ENCODE results near the gene ALG9. TPM values are rescaled to one million over a fixed set of nuclear protein-coding genes. Genes with fewer than 3 reads are reported as not detected.
A peak's percentile ranks its signal among the peaks of the same experiment; 100 is the strongest.

The ALG9 gene
- total and polyA plus RNA-seq, 2 of the 4 experiments (the other 2 are of a cell fraction), result 20.7 to 35.7 TPM

- Histone ChIP-seq H2AFZ (replicated peaks; ENCODE audit: low read length, poor library complexity) (no peak overlapping the region), H3K9ac (ENCODE audit: low read depth, low read length) (no peak overlapping the region), H3K9me1 (ENCODE audit: insufficient read depth, low read length) (peaks cover 3% of the 10 kb centered on the region; the same call in 1 of the 2 replicates), H3K4me3 (ENCODE audit: insufficient read depth, low read depth, low read length) (no peak overlapping the region), H3K23ac (ENCODE audit: low read depth, low read length) (no peak overlapping the region; the same call in 1 of the 2 replicates), H4K91ac (ENCODE audit: insufficient read depth, low read depth, low read length) (no peak overlapping the region), H2BK15ac (ENCODE audit: low read depth, low read length) (peak overlapping the region; percentile 9; the same call in 1 of the 3 replicates), H3K79me1 (ENCODE audit: low read depth in 1 of 2, low read length in 2 of 2) (no peaks in the 10 kb centered on the region), H3K14ac (replicated peaks; ENCODE audit: low read depth, low read length) (no peak overlapping the region), H4K20me1 (ENCODE audit: insufficient read depth, low read length) (no peaks in the 10 kb centered on the region), H2AK5ac (ENCODE audit: low read depth, low read length) (no peak overlapping the region), H3K27ac (ENCODE audit: insufficient read depth, low read length) (no peak overlapping the region), H2AK9ac (replicated peaks; ENCODE audit: low read depth, low read length, poor library complexity) (no peak overlapping the region), H3K36me3 (ENCODE audit: control insufficient read depth, insufficient read depth, low read length) (no peaks in the 10 kb centered on the region), H2BK20ac (ENCODE audit: low read depth, low read length) (no peak overlapping the region), H3K4ac (ENCODE audit: low read depth, low read length) (no peak overlapping the region), H4K5ac (ENCODE audit: low read depth, low read length) (no peak overlapping the region), H3K4me1 (ENCODE audit: control insufficient read depth, insufficient read depth, low read length) (peaks cover 4% of the 10 kb centered on the region), H3K18ac (ENCODE audit: low read depth, low read length) (peak overlapping the region; percentile 25; the same call in 1 of the 2 replicates), H3K27me3 (ENCODE audit: control insufficient read depth, insufficient read depth, low read length) (no peaks in the 10 kb centered on the region), H3K4me2 (ENCODE audit: low read depth, low read length) (no peak overlapping the region), H3K9me3 (ENCODE audit: control insufficient read depth, insufficient read depth, low read length) (no peaks in the 10 kb centered on the region), H2BK120ac (ENCODE audit: low read depth, low read length) (no peak overlapping the region), H4K8ac (ENCODE audit: low read depth in 2 of 2, low read length in 2 of 2) (no peak overlapping the region; a peak in 1 of 4 replicates), H3K56ac (ENCODE audit: extremely low read depth, insufficient read depth, low read length) (no peak overlapping the region), H2BK5ac (ENCODE audit: low read depth, low read length, poor library complexity, severe bottlenecking) (peak overlapping the region; percentile 15)
- intact Hi-C loops (cut with micrococcal nuclease) (loop anchor here (1.0 to 5.0 kb wide), 5 partner anchors 64 to 325 kb away; partner anchors contain the start of gene SIK2), dilution Hi-C loops (cut with HindIII; ENCODE audit: low sequenced_read_pairs, unreplicated experiment) (no loop called here), in situ Hi-C loops (cut with MboI; ENCODE audit: low sequenced_read_pairs) (loop anchor here (5.0 to 10.0 kb wide), 3 partner anchors 175 to 493 kb away; partner anchors contain the start of gene SIK2)
- peak; percentile 96 for ATAC-seq (ENCODE audit: low read depth)
- no TSS peak for BruUV-seq (replicated peaks)
- no CpG with 5 or more reads among the region's 4 CpGs for WGBS, 2 experiments (ENCODE audit: extremely low coverage in 2 of 2, insufficient read length in 1 of 2)
- ChIA-PET CTCF (interaction anchor here (0.6 to 1.8 kb wide), 12 partner anchors 8 to 349 kb away, joined by 3 to 13 read pairs (median 3); partner anchors contain the start of gene SIK2), POLR2A (ENCODE audit: unreplicated experiment) (interaction anchor here (0.6 kb wide), 1 partner anchor 133 kb away, joined by 3 read pairs; no protein-coding TSS in a partner anchor)
- peak; percentile 82 for DNase-seq
- TF ChIP-seq BHLHE40 (IDR thresholded peaks at IDR 0.05; ENCODE audit: low read depth, low read length) (no peak), POLR2A (IDR thresholded peaks at IDR 0.05; ENCODE audit: low read depth, low read length) (no peak), NFE2L2 (IDR thresholded peaks at IDR 0.05; ENCODE audit: low read depth, low read length) (no peak), FOS (IDR thresholded peaks at IDR 0.05; ENCODE audit: low read depth, low read length) (no peak), RFX5 (IDR thresholded peaks at IDR 0.05; ENCODE audit: low read depth, low read length) (no peak), CEBPB (IDR thresholded peaks at IDR 0.05; ENCODE audit: low read depth, low read length) (no peak), MAZ (IDR thresholded peaks at IDR 0.05; ENCODE audit: borderline replicate concordance, low read depth, low read length) (no peak), CTCF (conservative IDR thresholded peaks at IDR 0.05; ENCODE audit: low read depth, low read length) (peak; percentile 87), RCOR1 (IDR thresholded peaks at IDR 0.05; ENCODE audit: insufficient replicate concordance, low read length) (no peak), CHD1 (IDR thresholded peaks at IDR 0.05; ENCODE audit: low read depth, low read length) (no peak), USF2 (IDR thresholded peaks at IDR 0.05; ENCODE audit: low read depth, low read length) (no peak), SMC3 (IDR thresholded peaks at IDR 0.05; ENCODE audit: low read depth, low read length) (peak; percentile 96), MAFK (IDR thresholded peaks at IDR 0.05; ENCODE audit: low read depth, low read length) (no peak), RAD21 (IDR thresholded peaks at IDR 0.05; ENCODE audit: low read length) (peak; percentile 91)
Measured at GRCh38 chr11:111777094-111778046, 94.0 kb downstream of the ALG9 start.
